SH-SY5Y (cell line): ENCODE measurements around the gene SLC35F1.

Experiments
- GATA2 ChIP-seq: IDR thresholded peaks from 2 replicates; pipeline ENCODE4 v1.6.1; 2011; ENCODE audit warnings: mild to moderate bottlenecking, low read depth, low read length
- GATA3 ChIP-seq: IDR thresholded peaks from 2 replicates; pipeline ENCODE4 v1.6.1; 2011; ENCODE audit warnings: low read depth, mild to moderate bottlenecking, low read length, moderate library complexity

- TF ChIP-seq GATA2 (no peak), GATA3 (no peak)
These were observed 17.6 kb downstream of the SLC35F1 start for GRCh38 chr6:117924690-117925089.
